Hematopoietic multipotent progenitor cell treated with erythropoietin and hydrocortisone succinate and interleukin-3 and kit ligand, for 8 days (in vitro differentiated cells): ENCODE results near the gene NUMB.
A peak's percentile ranks its signal among the peaks of the same experiment; 100 is the strongest.

Experiments used
- DNase-seq: peaks from one replicate; pipeline ENCODE4 v3.0.0-alpha.2; 2015

Gene NUMB

DNA sequence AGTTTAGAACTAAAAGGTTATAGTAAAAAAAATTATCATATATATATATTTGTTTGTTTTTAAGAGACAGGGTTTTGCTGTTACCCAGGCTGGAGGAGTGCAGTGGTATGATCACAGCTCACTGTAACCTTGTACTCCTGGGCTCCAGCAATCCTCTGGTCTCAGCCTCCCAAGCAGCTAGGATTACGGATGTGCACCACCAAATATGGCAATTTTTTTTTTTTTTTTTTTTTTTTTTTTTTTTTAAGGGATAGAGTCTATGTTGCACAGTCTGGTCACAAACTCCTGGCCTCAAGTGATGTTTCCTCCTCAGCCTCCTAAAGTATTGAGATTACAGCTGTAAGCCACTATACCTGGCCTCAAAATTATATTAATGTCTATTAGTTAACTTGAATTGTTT lies 172.4 kb downstream of the NUMB start:
- no peak for DNase-seq

DNA sequence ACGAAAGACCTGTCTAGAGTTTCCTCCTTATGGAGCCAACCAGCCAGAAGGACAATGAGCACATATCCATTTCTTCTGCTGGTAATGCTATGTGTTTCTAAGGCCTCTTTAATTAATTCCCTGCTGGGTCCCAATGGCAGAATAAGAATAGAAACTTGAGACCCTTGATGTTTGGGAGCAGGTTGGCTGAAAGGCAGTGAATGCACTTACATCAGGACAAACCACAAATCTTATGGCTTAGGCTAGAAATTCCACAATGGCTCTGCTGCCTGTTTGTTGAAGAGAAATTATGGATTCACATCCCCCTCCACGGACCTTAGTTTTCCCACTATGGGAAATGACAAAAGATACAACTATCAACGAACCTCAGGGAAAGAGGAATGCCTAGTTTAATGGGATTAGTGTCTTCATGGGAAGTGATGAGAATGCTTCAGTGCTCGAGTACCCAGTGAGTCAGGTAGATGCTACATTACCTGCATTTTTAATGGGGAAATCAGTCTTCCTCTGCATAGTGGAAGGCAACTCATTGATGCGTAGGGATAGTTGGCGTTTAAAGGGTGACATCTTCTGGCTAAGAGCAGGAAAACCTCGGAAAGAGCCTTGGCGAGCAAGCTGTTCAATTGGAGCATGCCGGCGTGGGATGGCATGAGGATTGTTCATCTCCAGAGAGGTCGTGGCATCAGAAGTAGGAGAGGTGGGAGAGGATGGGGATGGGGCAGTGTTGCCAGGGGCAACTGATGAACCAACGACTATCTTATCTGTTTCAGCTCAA lies 174.6 kb downstream of the NUMB start:
- no peak for DNase-seq

DNA sequence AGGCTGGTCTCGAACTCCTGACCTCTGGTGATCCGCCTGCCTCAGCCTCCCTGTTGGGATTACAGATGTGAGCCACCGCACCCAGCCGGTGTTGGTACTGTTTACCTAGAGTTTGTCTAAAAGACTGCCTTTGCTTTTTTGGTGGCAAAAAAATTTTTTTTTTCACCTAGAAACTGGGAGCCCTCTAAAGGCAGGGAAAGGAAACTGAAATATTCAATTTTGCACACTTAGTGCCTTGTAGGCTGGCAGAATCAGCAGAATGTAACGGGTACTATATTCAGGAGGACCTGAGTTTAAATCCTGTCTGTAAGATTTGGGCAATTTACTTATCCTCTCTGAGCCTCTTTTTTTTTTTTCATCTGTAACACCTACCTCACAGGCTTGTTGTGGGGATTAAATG lies 177.4 kb downstream of the NUMB start:
- DNase-seq = no peak

DNA sequence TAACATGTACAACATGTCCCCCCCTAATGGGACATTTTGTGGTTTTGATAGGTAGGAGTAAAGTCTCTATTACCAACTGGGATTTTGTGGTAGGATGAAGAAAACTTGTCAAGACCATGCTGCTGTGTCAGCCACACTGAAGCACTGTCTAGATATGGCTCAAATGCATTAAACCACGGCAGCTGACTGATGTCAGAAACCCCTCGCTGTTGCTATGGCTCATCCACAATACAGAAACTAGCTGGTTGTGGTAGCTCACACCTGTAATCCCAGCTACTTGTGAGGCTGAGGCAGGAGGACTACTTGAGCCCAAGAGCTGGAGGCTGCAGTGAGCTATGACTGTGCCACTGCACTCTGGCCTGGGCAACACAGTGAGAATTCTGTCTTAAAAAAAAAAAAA lies 181.0 kb downstream of the NUMB start:
- DNase-seq = no peak

DNA sequence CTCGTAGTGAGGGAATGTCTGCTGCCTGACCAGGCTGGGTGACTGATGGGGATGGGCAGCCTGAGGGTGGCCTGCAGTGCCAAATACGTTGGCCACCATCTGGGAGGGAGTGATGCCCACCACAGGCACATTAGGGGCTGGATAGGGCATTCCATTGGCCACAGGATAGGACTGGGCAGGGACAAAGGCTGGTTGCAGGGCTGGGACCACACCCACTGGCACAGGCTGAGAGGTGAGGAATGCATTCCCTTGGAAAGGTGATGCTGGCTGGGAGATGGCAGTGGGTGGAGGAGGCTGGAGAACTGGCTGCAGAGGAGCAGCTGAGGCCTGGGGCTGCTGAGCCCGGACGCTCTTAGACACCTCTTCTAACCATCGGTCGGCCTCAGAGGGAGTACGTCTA lies 181.5 kb downstream of the NUMB start:
- no peak for DNase-seq

DNA sequence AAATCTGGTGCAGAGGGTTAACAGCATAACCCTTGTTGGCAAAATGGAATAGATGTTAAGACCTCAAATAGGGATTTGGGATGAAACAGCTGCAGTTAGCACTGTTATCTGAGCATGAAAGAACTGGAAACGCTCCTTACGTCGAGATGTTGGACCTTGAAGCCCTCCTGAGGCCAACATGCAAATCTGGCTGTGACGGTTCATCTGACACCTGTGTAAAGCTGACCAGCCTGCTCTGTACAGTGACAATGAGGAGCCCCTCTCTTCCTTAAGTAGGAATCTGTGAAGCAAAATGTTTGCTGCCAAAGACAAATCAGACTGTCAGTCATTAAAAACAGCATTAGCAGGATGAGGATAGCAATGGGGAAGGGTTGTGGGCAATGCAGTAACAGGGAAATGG lies 184.5 kb downstream of the NUMB start:
- DNase-seq = no peak

DNA sequence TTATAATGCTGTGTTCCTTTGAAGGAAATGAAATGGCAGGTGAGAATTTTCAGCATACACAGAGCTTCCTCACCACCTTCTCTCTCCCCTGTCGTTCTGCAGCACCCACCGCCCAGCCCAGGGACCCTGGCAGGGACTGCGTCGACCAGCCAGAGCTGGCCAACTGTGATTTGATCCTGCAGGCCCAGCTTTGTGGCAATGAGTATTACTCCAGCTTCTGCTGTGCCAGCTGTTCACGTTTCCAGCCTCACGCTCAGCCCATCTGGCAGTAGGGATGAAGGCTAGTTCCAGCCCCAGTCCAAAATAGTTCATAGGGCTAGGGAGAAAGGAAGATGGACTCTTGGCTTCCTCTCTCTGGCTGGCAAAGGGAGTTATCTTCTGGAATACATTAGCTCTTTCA lies 186.0 kb downstream of the NUMB start:
- no peak for DNase-seq

DNA sequence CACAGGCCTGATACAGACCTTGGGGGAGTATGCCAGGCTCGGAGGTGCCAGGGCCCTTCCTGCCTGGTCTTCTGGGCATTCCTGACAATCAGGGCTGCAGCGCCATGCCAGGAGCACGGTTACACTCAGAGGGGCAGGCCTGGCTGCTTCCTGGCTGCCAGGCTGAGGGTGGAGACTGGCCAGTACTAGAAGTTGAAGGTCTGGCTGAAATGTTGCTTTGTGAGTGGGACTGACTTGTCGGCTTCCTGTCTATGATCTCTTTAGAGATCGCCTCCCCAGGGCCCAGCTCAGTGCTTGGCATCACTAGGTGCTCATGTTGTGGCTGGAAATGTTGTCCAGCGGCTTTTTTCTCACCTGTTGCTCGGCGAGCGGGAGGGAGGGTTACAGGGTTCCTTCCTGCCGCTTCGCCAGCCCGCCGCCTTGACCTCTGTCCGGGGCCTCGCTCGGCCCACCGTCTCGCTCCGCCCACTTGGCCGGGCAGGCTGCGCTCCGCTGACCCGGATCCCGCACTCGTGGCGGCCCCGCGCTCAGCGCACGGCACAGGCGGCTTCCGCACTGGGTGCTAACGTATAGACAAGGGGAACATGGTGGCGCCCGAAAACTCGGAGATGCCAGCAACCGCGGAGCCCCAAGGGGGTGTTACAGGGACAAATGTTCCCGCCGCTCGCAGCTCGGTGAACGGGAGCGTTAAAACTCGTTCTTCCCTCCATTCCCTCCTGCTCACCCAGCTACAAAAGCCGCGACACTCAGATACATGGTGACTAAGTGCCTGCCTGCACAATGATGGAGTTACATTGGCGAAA lies 188.4 kb downstream of the NUMB start:
- peak; percentile 11 for DNase-seq

DNA sequence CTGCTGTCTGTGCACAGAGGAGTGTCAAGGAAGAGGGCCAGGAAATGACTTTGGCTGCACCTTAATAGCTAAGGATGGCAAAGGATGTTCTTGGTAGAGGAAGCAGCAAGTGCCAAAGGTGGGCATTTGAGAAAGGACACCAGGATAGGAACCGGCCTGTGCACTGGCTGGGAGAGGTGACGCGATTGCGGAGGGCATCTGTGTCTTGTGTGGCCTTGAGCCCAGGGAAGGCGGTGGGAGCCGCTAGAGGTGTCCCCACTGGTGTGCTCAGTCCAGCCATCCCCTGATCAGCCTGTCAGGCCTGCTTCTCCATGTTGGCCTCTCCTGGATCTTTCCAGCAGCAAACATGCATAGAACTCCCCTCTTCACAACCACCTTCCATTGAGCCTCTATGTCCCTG lies 190.9 kb downstream of the NUMB start:
- DNase-seq = no peak

DNA sequence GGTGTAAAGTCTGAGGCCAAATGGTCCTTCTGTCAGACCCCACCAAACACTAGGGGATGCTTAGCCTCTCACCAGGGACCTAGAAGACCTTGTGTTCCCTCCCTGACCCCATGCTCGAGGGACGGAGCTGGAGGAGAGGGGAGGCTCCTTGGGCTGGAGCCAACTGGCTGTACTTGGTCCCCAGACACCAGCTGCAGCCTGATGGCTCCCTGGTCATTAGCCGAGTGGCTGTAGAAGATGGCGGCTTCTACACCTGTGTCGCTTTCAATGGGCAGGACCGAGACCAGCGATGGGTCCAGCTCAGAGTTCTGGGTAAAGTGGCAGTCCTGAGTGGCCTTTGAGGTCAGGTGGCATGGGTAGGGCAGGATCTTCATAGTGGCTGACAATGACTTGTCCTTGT lies 192.0 kb downstream of the NUMB start:
- DNase-seq = no peak

DNA sequence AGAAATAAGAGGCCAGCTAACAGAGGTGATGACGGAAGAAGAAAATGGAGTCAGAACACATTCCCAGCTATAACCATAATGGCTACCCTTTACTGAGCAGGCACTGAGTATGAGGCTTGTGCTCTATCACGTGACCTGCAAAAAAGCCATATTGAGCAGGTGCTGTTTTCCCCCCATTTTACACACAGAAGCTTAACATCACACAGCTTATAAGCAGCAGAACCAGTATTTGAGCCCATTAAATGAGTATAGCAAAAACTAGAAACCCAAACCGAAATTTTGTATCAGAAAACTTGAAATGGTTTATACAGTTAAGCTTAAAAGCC lies 192.7 kb downstream of the NUMB start:
- no peak for DNase-seq

DNA sequence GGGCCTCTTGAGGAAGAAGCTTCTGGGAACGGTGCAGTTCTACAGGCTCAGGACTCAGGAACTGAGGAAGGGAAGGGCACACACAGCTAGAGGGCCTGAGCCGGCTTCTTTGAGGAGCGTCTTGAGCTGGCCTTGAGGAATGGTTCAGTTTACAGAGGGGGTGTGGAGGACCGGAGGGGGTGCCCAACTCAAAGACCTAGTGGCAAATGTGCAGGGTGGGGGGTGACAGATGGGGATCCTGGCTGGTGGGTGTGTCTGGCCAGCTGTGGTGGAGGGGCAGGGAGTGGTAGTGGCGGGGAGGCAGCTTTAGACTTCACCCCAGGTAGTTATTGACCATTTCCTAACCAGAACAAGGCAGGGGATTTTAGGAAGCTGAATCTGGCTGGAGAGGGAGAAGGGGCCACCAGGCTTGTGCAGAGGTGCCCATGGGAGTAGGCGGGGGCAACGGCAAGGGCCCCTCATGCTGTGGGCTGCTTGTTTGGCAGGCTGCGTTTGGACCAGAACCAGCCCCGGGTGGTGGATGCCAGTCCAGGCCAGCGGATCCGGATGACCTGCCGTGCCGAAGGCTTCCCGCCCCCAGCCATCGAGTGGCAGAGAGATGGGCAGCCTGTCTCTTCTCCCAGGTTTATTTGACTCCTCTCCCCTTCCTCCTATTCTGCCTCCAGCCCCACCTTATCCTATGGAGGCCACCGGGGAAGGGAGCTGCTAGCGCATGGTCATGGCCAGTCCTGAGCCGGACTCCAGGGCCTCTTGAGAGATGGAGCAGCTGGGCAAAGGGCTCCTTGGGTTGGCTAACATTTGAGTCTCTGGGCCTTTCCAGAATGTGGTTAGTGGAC lies 193.2 kb downstream of the NUMB start:
- DNase-seq = no peak

DNA sequence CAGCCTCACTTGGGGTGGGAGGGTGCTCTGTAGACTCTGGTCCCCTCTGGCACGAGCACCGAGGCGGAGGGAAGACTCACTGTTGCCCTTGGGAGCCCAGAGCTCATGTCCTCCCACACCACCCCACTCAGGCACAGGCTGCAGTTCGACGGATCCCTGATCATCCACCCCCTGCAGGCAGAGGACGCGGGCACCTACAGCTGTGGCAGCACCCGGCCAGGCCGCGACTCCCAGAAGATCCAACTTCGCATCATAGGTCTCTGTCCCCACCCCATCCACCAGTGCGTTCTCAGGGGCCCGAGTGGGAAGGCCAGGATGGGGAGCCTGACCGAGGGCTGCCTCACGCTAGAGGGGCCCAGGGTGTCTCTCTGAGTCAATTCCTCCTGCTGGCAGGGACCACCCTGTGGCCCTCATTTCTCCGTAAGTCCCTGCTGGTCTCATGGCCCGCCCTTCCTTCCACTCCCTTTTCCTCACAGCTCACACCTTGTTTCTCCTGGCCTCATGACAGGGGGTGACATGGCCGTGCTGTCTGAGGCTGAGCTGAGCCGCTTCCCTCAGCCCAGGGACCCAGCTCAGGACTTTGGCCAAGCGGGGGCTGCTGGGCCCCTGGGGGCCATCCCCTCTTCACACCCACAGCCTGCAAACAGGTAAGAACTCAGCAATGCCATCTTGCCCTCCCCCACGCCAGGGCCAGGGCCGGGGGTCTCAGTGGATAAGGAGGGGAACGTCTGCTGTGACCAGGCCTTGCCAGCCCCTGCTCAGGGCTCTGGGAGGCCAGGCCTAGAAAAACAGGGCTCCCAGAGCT lies 194.1 kb downstream of the NUMB start:
- no peak for DNase-seq

DNA sequence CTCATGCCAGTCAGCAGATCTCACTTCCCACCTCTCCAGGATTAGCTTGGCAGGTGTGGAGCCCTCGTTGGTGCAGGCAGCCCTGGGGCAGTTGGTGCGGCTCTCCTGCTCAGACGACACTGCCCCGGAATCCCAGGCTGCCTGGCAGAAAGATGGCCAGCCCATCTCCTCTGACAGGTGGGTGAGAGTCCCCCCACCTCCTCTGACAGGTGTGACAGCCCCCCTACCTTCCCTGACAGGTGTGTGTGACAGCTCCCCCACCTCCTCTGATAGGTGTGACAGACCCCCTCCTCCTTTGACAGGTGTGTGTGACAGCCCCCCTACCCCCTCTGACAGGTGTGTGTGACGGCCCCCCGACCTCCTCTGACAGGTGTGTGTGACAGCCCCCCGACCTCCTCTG lies 194.7 kb downstream of the NUMB start:
- no peak for DNase-seq

DNA sequence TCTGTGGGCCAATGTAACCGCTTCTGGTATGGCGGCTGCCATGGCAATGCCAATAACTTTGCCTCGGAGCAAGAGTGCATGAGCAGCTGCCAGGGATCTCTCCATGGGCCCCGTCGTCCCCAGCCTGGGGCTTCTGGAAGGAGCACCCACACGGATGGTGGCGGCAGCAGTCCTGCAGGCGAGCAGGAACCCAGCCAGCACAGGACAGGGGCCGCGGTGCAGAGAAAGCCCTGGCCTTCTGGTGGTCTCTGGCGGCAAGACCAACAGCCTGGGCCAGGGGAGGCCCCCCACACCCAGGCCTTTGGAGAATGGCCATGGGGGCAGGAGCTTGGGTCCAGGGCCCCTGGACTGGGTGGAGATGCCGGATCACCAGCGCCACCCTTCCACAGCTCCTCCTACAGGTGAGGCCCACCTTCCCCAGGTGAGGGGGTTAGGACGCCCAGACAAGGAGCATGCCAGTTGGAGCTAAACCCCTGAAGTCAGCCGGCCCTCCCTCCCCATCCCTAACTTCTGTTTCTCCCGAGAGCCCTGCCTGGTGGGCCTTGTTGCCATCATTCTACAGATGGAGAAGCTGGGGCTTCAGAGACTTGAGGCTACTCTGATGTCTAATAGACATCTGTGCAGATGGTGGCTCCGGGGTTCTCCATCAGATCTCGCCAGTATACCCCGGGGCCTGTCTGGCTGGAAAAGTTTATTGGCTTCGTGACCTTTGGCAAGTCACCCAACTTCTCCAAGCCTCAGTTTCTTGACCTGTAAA lies 195.7 kb downstream of the NUMB start:
- DNase-seq = no peak

DNA sequence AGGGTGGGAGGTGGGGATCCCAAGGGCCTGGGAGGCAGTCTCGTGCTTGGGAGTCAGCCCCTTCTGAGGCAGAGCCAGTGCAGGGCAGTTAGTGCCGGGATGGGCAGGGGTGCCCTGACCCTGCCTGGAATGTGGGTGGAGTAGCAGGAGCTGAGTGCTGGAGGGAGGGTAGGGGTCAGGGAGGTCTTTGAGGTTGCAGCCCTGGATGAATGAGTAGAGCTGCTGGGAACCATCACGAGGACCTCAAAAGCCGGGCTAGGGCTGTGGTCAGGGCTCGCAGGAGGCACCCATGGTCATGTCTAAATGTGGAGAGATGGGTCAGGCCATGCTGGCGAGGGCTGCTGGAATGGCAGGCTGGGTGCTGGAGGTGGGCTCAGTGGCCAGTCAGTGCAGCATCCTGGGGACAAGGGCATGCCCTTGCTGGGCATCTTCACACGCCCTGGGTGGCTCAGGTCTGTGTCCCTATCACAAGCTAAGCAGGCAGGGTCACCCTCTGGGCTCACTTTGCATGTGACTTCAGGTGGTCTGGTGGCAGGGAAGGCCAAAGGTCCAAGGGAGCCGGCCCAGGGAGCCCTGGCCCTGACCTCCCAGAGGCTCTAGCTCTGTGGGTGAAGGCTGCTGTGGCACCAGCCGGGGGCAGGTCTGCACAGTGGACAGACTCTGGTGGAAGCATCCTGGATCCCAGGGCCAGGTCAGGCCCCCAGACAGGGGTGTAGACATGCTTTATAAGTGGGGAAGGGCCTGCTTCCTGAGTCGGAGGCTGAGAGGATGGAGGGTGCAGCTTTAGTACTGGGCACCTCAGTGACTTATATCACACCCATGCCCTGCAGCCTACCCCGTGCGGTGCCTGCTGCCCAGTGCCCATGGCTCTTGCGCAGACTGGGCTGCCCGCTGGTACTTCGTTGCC lies 196.6 kb downstream of the NUMB start:
- no peak for DNase-seq

DNA sequence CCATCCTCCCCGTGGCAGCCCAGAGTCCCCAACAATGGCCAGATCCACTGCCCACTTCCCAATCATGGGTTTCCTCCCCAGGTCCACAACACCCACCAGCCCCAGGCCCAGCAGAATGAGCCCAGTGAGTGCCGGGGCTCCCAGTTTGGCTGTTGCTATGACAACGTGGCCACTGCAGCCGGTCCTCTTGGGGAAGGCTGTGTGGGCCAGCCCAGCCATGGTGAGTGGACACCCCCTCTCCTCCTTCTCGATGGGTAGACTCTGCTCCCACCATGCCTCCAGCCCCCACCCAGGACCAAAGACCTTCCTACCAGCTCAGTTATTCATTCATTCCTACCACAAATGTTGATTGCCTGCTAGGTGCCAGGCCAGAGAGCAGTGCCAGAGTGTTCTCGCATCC lies 197.3 kb downstream of the NUMB start:
- no peak for DNase-seq

DNA sequence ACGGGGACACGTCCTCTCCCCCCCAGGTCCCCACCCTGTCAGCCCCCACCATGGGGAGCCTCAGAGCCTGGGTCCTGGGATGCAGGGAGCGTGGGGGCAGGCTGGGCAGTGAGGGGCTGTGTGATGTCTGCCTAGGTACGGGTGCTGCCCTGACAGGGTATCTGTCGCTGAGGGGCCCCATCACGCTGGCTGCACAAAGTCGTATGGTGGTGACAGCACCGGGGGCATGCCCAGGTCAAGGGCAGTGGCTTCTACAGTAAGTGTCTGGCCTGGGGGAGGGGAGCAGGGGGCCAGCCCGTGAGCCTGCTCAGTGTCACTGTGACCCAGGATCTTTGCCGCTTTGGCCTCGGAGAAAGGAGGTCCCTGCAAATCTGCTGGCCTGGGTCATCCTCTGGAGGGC lies 197.8 kb downstream of the NUMB start:
- no peak for DNase-seq

DNA sequence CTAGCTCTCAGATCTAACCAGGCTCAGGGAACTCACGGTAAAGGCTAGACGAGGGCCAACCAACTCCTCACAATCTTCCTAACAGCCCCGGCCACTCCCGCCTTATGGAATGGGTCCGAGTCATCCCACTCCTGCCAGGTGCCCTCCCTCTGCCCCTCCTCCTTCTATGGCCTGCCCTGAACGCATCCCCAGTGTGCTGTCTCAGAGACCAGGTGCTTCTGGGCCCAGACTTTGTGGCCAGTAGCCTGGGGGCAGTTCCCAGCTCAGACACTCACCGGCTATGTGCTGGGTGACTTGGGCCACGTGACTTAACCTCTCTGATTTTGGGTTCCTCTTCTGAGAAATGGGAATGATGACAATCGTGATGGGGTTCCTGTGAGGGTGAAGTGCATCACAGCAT lies 198.5 kb downstream of the NUMB start:
- DNase-seq = no peak

DNA sequence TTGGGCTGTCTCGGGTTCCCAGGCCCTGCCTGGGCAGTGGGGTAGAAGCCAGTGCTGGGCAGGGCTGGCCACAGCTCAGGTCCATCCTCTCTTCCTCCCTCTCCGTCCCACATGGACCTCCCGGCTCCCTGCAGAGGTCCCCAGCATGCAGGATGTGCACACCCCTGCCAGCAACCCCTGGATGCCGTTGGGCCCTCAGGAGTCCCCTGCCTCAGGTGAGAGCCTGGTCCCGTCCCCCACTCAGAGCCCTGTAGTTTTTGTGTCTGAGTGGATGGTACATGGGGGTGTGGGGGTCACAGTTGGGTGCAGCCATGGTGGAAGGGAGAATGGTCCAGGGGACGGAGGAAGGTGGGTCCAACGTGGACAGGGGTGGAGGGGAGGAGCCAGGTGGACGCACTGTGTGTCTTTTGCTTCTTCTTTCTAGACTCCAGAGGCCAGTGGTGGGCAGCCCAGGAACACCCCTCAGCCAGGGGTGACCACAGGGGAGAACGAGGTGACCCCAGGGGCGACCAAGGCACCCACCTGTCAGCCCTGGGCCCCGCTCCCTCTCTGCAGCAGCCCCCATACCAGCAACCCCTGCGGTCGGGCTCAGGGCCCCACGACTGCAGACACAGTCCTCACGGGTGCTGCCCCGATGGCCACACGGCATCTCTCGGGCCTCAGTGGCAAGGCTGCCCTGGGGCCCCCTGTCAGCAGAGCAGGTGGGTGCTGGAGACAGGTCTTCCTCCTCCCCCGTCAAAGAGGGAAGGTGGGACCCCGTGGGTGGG lies 199.3 kb downstream of the NUMB start:
- no peak for DNase-seq
